ENCODE results near the gene DHDH.
A peak's percentile ranks its signal among the peaks of the same experiment; 100 is the strongest.
"Not testable (repeated sequence)": the region's sequence is repeated elsewhere in the genome, so short reads cannot be mapped to it uniquely, and the experiment has no call there.

The DHDH gene

GRCh38 chr19:48933382-48933932, at the start of gene DHDH:
Gene DHDH (plus strand): TSS chr19:48933699. CDS start chr19:48933722, 23 bp downstream.
- peak; percentile 39 for DNase-seq

- no peak for DNase-seq
These were observed 49.8 kb upstream of the DHDH start for GRCh38 chr19:48883726-48884125.

- DNase-seq, result no peak
These were observed 45.5 kb upstream of the DHDH start for GRCh38 chr19:48887861-48888612.

- not testable (repeated sequence) for DNase-seq
These were observed 44.0 kb upstream of the DHDH start for GRCh38 chr19:48889496-48889895.

GRCh38 chr19:48890551-48890950, 42.9 kb upstream of the DHDH start:
- no peak for DNase-seq

GRCh38 chr19:48895226-48895625, 38.3 kb upstream of the DHDH start:
- no peak for DNase-seq

GRCh38 chr19:48896191-48896720, 37.2 kb upstream of the DHDH start:
- no peak for DNase-seq

GRCh38 chr19:48897181-48897580, 36.3 kb upstream of the DHDH start:
- DNase-seq, result no peak

GRCh38 chr19:48899386-48899749, 34.1 kb upstream of the DHDH start:
- DNase-seq, result not testable (repeated sequence)

GRCh38 chr19:48899781-48900476, 33.6 kb upstream of the DHDH start, which contains the start of gene NUCB1:
Gene NUCB1 (plus strand): TSS chr19:48900312. CDS start chr19:48900797, 485 bp downstream.
- DNase-seq, result peak; percentile 92

GRCh38 chr19:48900477-48901406, 32.8 kb upstream of the DHDH start:
- no peak for DNase-seq

GRCh38 chr19:48902291-48902690, 31.2 kb upstream of the DHDH start:
- not testable (repeated sequence) for DNase-seq

- DNase-seq, result not testable (repeated sequence)
These were observed 29.7 kb upstream of the DHDH start for GRCh38 chr19:48903788-48904187.

- no peak for DNase-seq
These were observed 27.8 kb upstream of the DHDH start for GRCh38 chr19:48905664-48906063.

GRCh38 chr19:48906324-48906723, 27.2 kb upstream of the DHDH start:
- DNase-seq, result no peak

- DNase-seq, result no peak
These were observed 25.8 kb upstream of the DHDH start for GRCh38 chr19:48907671-48908070.

- DNase-seq, result not testable (repeated sequence)
These were observed 23.9 kb upstream of the DHDH start for GRCh38 chr19:48909424-48910077.

GRCh38 chr19:48910803-48911202, 22.7 kb upstream of the DHDH start:
- no peak for DNase-seq

- DNase-seq, result no peak
These were observed 20.2 kb upstream of the DHDH start for GRCh38 chr19:48913114-48913889.

GRCh38 chr19:48914181-48914580, 19.3 kb upstream of the DHDH start:
- no peak for DNase-seq

GRCh38 chr19:48915757-48916156, 17.7 kb upstream of the DHDH start:
- DNase-seq, result no peak

Data from NCI-H1092 (cell line).